Inflammatory macrophage (primary cell): ENCODE data around the gene ZNF234.
"Not testable (repeated sequence)": the region's sequence is repeated elsewhere in the genome, so short reads cannot be mapped to it uniquely, and the experiment has no call there.

Experiments used
- DNase-seq, 2 donors: peaks; one replicate each; pipeline ENCODE4 v3.0.0-alpha.2; 2020 to 2022

The ZNF234 gene

GRCh38 chr19:44182145-44182544 is 40.8 kb downstream of the ZNF234 start:
- DNase-seq, result no peak

DNA sequence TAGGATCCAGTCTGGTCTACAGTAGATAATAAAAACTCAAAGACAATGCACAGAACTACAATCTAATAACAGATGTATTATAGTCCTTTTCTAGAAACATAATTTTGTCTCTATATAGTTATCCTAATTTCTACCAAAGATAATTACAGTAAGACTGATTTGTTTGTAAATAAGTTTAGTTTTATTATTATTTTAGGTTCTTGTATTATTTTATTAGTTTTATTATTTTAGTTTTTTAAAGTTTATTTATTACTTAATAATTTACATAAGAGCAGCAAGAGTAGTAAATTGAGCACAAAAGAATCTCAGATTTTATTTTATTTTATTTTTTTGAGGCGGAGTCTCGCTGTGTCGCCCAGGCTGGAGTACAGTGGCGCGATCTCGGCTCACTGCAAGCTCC is 48.7 kb downstream of the ZNF234 start:
- no peak for DNase-seq

DNA sequence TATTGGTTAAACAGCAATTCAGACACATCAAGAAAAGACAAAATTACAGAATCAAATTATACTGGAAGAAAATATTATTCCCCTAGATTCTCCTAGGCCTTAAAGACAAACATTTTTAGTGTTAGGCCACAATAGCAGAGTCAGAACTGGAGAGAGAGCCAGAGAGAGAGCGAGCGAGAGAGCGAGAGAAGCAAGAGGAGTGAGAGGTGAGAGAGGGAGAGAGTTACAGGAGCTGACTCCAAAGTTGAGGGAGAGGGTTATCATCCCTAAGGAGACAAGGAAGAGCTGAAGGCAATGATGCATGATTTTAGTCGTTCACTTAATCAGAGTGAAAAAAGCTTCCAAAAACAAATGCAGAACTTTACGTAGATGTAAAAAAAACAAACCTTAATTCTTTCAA is 50.8 kb downstream of the ZNF234 start:
- DNase-seq, result no peak

GRCh38 chr19:44196772-44197171 is 55.4 kb downstream of the ZNF234 start:
- no peak for DNase-seq

- no peak for DNase-seq
These were observed 61.1 kb downstream of the ZNF234 start for GRCh38 chr19:44202470-44202869.

GRCh38 chr19:44202974-44203373 is 61.6 kb downstream of the ZNF234 start:
- no peak for DNase-seq

DNA sequence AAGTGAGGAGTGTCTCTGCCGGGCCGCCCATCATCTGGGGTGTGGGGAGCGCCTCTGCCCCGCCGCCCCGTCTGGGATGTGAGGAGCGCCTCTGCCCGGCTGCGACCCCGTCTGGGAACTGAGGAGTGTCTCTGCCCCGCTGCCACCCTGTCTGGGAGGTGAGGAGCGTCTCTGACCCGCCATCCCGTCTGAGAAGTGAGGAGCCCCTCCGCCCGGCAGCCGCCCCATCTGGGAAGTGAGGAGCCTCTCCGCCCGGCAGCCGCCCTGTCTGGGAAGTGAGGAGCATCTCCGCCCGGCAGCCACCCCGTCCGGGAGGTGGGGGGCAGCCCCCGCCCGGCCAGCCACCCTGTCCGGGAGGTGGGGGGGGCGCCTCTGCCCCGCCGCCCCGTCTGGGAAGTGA is 62.5 kb downstream of the ZNF234 start:
- DNase-seq, result not testable (repeated sequence)

DNA sequence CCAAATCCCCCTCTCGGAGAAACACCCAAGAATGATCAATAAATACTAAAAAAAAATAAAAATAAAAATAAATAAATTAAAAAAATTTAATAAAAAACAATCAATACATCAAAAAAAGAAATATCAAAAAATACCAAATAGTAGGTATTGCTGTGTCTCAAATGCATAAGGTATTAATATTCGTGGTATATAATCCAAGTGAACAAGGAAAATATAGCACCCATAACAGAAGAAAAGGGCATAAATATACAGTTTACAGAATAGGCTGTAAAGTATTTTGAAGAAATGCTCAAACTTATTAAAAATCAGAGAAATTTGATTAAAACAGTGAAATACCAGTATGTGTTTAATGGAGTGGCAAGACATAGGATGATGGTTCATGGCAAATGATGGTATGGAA is 63.4 kb downstream of the ZNF234 start:
- no peak for DNase-seq

DNA sequence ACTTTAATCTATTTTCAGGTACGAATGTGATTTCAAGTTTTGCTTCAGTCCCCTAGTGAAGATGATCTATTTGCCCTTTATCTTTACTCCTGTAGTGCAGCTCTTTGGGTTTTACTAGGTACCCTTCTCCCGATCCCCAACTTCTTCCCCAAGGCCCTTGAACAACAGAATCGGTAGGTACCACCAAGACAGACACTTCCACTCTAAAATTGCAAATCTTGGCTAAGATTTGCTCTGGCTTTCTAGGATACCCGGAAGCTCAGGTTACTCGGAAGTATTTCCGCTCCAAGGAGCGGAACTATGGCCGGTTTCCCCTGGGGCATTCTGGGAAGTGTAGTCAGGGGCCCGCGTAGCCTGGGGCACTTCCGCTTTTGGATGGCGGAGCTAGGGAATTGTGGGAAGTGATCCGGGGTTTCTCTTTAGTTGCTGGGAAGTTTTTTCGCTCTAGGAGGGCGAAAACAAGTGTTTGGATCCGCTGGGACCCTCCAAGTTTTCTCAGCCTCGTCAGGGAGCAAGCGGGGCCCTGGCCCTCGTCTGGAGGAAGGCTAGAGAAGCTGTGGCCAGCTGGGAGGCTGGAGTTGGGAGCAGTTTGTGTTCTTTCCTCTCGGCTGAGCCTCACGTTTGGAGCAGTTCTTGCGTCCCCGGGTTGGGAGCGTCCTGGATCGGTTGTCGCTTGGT is 65.9 kb downstream of the ZNF234 start:
- DNase-seq, result peak; percentile 95 to 97
